Jurkat, Clone E6-1 (cell line): ENCODE data around the gene AHRR.

ENCODE experiments used
- DNase-seq: peaks from one replicate; pipeline ENCODE4 v3.0.0-alpha.2; 2011; ENCODE audit warnings: low read depth, low spot score
- H3K4me3 ChIP-seq: 2 replicates; pipeline ENCODE4 v1.5.1; 2011; ENCODE audit warnings: mild to moderate bottlenecking, low read length, control low read depth, moderate library complexity

Gene AHRR

DNA sequence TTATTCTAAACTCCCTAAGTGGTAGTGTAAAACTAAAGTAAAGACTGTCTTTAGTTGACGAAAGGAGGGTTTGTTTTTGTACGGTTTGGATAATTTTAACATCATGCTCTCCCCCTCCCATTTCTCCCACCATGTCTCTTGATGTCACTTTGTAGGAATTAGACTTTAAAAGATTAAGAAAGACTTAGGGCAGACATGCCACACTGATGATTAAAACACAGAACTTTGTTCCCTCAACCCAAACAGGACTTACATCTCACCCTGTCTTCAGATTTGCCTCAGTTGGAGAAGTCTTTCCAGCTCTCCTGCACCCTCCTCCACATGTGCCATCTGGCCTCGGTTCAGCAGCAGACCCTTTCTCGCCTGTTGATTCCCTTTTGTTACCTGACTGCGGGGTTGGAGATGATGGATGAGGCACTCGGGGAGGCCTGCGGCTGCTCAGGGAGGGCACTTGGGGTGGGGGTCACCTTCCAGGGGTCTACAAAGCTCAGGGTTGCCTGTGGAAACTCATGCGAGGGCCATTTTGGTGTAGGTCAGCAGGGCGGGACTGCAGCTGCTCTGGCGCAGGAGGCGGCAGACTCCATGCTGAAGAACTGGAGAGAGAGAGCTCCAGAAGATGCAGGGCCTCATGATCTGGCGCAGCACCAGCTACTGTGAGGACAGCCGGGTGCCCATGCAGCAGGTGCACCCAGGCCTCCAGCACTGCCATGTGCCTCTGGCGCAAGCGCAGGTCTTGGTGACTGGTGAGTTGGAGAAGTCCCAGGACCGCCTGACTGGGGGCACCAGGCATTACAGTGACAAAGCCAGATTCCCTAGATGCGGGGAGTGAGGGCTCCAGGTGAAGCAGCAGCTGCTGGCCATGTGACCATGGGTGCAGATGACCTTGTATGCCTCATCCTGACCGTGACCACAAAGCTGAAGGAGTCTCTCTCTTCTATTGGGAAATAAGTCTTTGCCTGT lies 96.9 kb downstream of the AHRR start:
- DNase-seq: no peak
- H3K4me3 ChIP-seq: no peak overlapping the region

DNA sequence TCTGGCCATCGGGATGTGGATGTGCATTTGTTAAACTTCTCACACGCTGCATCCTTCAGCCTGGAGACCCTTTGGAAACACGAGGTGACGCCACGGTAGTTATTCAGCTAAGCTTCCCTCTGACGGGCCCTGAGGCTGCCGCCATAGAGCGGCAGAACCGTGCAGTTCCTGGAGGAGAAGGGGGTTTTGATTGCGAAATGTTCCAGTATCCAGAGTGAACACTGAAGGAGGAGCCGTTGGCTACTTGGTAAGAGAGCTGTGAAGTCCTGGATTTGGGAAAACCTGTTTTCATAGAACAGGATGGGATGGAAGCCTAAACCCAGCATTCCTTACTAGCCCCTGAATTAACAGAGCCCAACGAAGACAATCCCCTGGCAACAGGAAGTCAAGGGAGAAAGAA lies 98.5 kb downstream of the AHRR start:
- no peak for DNase-seq
- H3K4me3 ChIP-seq: no peak overlapping the region

DNA sequence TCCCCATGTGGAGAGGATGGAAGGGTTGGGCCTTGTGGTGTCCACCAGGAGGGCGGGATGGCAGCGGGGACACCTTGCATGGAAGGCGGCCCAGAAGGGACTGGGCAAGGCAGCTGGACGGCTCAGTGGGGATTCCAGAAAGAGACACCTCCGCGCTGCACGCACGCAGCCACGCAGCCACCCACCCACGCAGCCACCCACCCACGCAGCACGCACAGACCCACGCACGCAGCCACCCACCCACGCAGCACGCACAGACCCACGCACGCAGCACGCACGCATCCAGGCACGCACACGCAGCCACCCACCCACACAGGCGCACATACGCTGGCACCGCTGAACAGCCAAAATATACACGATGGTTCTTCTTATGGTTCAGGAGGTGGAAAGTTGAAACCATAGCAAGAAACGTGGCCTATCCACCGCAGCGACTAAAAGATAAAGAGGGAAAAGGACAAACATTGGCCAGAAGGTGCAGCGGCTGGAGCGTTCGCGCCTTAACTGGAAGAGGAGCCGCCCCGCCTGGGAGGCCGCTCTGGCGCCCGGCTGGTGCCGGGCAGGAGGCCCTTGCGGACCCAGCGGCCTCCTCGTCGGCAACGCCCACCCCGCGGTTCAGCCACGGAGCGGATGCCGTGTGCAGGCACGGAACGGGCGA lies 99.2 kb downstream of the AHRR start:
- no peak for DNase-seq
- H3K4me3 ChIP-seq: no peak overlapping the region

DNA sequence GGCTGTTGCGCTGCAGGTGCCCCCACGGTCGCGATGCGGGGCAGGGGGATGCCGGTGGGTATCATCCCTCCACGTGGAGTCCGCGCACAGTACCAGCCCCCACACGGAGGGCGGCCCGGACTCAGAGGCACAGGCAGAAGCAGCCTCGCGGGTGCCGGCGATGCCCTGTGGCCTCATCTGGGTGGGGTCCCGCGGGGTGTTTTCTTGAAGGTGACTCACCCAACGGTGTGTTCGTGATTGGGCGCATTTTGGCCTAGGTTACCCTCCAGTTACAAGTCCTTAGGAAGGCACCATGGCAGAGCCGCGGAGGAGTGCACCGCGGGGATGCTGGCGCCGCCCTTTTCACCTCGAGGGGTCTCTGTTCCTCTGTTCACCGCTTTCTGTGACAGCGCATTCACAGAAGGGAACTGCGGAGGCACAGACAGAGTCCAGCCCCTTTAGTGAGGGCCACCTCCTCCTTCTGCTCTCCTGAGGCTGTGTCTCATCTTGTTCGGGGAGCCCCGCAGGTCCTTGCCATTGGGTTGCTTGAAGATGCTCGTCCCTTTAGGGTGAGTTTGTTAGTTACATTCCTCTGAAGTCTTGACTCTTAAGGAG lies 99.9 kb downstream of the AHRR start:
- no peak overlapping the region for H3K4me3 ChIP-seq
- DNase-seq: no peak

DNA sequence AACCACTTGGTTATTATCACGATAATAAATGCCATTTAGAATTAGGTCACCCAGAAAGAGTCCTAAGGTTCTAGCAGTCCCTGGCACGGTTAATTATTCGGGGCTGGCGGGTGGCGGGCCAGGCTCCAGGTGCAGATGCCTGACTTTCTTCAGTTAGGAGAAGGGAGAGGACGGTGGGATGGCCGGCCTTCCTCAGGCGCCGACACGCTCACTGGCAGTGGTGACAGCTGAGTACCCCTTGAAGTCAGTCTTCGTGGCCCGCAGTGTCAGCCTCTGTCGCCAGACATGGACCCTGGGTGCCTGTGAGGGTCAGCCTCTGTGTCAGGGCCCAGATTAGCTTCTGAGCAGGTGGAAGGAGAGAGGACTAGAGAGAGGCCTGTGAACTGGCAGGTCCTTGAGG lies 100.4 kb downstream of the AHRR start:
- DNase-seq: no peak
- no peak overlapping the region for H3K4me3 ChIP-seq

DNA sequence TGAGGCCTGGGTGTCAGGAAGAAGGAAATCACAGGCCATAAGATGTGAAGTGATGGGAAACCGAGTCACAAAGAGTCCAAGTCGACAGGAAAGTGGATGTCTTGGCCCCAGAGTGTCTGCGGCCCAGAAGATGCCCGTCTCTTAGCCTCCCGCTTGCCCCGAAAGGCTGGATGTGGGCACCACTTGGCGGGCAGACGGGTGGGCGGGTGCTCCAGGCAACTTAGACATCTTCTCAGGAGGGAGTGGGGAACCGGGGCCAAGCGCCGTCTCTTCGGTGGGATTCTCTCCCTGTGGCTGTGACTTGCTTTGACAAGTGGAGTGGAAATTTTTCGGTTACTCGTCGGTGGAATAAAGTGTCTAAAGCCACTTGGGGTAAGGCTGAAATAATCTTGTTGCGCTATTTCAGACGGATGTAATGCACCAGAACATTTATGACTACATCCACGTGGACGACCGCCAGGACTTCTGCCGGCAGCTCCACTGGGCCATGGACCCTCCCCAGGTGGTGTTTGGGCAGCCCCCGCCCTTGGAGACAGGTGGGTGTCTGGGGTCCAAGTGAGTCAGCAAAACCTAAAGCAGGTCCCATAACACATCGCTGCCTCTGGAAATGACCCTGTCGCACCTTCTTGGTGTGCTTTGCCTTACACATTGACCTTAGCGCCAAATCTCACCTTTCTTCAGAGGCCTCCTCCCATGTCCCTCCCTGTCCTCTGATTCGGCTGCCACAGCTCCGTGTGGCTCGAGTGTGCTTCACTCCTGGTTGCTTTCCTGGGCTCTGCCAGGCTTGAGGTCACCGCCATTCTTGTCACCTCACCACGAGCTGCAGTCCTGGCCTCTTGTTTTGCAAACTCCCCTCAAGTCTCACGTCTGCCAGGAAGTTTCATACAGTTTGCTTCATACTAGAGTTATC lies 101.1 kb downstream of the AHRR start:
- DNase-seq: no peak
- H3K4me3 ChIP-seq: no peak overlapping the region

DNA sequence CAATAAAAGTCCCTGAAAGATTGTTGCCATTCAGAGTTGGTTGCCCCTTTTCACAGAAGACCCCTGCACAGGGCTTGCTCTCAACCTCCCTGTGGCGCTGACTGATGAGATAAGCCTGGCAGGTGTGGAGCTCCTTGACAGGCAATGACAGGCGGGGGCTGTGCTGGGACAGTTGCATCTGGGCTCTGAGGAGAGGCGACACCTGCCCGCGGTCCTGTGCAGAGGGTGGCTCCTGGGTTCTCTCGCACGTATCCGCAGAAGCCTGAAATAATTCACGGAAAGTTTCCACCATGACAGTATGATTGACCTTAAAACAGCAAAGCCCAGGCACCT lies 101.7 kb downstream of the AHRR start:
- no peak overlapping the region for H3K4me3 ChIP-seq
- DNase-seq: no peak

DNA sequence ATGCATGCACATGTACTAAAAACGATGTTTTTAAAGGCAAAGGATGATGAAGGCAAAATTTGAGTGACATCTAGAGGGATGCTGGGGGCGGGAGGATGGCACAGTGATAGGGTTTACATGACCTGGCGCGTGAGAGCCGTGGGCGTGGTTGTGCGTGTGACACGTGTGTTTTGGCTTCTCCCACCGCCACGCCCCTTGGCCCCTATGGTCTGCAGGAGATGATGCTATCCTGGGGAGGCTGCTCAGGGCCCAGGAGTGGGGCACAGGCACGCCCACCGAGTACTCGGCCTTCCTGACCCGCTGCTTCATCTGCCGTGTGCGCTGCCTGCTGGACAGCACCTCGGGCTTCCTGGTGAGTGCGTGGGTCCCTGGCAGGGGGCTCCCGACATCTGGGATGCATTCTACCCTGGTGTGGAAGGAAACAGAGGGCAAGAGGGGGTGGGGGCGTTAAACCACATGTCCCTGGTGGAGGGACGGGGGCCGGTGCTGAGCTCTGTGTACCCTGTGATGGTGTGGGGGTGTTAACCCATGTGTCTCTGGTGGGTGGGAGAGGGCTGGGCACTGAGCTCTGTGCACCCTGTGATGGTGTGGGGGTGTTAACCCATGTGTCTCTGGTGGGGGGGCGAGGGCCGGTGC lies 102.2 kb downstream of the AHRR start:
- no peak for DNase-seq

DNA sequence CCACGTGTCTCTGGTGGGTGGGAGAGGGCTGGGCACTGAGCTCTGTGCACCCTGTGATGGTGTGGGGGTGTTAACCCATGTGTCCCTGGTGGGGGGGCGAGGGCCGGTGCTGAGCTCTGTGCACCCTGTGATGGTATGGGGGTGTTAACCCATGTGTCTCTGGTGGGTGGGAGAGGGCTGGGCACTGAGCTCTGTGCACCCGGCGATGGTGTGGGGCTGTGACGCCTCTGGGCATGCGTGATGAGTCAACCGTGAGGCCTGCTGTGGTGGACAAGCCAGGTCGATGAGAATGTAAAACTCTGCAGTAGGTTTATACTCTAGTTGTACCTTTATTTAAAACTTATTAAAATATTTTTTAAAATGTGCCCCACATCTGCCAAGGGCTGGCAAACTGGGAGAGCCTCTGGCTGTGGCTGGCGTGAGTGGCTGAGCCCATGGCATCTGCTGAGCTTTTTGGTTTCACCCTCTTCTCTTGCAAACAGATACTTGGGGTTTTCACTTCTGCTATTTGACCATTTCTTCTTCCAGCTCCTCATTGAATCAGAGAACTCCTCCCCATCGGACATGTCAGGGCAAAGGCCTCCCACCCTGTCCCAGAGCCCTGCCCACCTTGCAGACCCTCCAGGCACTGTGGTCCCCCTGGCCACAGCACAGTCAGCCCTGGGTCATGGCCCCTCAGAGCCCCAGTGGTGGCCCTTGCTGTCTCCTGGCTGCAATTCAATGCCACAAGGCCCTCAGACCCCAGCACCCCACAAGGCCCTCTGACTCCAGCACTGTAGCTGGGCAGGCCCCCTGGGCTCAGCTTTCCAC lies 103.0 kb downstream of the AHRR start:
- no peak for DNase-seq

More for the DNA sequence above, 102.2 kb downstream of the AHRR start:
- H3K4me3 ChIP-seq: no peak overlapping the region

DNA sequence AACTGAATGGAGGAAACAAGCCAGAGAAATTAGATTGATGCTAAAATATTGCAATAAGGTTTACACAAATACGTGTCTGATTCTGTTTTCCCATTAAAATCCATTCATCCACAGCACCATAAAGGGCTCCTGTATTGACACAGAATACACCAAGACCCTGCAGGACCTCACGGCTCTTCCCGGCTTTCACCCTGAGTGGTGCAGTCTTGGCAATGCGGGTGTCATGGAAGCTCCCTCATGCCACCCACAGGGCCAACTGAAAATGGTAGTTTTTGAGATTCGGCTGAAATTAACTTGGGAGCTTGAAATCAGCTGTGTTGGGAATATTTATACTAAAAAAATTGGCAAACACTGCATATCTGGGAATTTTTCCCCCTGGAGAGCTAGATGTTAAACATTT lies 104.2 kb downstream of the AHRR start:
- DNase-seq: no peak
- H3K4me3 ChIP-seq: no peak overlapping the region

More for the DNA sequence above, 103.0 kb downstream of the AHRR start:
- no peak overlapping the region for H3K4me3 ChIP-seq

DNA sequence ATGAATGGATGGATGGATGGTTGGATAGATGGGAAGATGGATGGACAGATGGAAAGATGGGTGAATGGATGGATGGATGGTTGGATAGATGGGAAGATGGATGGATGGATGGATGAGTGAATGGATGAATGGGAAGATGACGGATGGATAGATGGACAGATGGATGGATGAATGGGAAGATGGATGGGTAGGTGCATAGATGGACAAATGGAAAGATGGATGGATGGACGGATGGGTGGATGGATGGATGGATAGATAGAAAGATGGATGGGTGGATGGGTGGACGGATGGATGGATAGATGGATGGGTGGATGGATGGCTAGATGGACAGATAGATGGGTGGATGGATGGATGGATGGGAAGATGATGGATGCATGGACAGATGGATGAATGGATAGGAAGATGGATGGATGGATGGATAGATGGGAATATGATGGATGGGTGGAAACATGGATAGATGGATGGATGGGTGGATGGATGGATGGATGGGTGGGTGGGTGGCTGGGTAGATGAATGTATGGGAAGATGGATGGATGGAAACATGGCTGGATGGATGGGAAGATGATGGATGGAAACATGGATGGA lies 105.0 kb downstream of the AHRR start:
- DNase-seq: no peak

DNA sequence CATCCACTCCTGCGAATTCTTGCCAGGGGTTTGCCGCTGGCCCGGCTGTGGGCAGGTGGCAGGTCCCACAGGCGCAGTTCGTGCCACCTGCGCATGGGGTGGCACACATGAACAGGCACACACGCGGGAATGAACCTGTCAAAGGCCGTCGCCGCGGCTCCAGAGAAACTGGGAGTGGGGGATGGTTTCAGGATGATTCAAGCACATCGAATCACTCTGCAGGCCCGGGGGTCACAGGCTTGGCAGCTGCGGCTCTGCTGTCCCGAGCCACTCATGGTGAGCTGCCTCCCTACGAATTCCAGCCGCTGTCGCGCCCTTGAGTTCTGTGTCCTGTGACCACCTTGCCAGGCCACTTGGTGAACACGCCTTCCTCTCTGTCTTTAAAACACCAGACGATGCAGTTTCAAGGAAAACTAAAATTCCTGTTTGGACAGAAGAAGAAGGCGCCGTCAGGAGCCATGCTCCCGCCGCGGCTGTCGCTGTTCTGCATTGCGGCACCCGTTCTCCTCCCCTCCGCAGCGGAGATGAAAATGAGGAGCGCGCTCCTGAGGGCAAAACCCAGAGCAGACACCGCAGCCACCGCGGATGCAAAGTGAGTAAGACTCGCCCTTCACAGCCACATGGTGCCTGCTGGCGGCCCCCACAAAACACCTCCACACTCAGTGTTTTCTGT lies 106.0 kb downstream of the AHRR start:
- H3K4me3 ChIP-seq: no peak overlapping the region
- no peak for DNase-seq

More for the DNA sequence above, 105.0 kb downstream of the AHRR start:
- H3K4me3 ChIP-seq: no peak overlapping the region

DNA sequence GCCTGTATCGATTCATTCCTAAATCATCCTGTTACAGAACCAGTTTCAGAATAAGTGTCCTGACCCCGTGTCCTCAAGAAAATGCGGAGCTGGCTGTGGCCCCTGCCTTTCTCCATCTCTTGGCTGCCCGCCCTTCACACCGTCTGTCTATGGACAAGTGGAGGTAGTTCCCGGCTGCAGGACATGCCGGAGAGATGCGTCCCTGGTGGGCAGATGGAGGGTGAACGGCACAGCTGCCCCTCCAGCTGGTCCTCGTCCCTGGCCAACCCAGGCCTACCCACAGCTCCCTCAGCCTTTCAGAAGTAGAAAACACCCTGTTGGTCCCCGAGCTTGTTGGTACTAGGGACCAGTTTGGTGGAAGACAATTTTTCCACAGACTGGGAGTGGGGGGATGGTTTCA lies 106.7 kb downstream of the AHRR start:
- DNase-seq: no peak
- no peak overlapping the region for H3K4me3 ChIP-seq

DNA sequence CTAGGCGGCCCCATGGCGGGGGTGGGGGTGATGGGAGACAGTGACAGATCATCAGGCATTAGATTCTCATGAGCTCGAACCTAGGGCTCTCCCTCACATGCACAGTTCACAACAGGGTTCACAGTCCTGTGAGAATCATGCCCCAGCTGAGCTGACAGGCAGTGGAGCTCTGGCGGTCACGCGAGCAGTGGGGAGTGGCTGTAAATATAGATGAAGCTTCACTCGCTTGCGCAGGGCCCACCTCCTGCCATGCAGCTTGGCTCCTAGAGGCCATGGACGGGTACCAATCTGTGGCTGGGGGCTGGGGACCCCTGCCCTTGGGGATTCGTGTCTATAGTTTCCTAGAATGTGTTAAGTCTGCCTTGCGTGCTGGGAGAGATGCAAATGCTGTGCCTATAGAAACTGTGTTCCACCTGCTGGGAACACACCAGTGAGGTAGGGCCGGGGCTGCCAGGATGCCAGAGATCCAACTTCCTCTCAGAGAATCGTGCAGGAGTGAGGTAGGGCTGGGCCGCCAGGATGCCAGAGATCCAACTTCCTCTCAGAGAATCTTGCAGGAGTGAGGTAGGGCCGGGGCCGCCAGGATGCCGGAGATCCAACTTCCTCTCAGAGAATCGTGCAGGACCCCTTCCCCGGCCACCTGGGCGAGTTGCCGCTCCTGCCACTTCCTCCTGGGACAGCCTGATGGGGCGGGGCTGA lies 107.4 kb downstream of the AHRR start:
- DNase-seq: no peak
- H3K4me3 ChIP-seq: no peak overlapping the region

DNA sequence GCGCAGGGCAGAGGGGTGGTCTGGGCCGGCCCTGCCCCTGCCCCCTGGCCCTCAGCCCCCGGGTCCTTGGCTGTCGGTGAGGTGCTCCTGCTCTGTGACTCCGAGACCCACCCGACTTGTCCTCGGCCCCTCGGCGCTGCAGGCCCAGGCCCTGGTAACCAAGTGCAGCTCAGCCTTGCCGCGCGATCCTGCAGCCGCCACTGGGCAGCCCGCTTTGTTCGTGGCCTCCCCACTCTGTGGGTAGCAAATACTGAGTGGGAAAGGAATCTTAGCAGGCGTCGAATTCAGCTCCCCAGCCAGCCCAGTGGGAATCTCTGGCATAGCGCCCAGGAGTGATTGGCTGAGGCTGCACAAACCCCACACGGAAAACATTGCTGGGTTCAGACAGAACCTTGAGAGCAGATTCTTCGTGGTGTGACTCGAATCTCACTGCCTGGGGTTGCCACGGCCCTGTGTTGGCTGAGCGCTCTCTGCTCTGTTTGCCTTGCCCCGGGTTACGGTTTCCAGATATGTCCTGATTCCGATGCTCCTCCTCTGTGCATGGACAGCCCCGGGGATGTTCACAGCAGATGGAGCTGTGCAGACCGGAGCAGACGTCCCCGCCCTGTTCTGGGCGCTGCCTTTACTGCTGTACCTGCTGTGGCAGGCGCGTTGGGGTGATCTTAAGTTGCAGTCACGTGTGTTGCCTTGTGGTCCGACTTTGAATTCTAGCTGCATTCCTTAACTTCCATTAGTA lies 108.1 kb downstream of the AHRR start:
- no peak for DNase-seq
- H3K4me3 ChIP-seq: no peak overlapping the region
